Hematopoietic multipotent progenitor cell treated with erythropoietin and hydrocortisone succinate and interleukin-3 and kit ligand, for 4 days (in vitro differentiated cells): ENCODE results near the gene ZNF532.
"Not testable (repeated sequence)": the region's sequence is repeated elsewhere in the genome, so short reads cannot be mapped to it uniquely, and the experiment has no call there.

ENCODE experiments used
- DNase-seq: peaks from one replicate; pipeline ENCODE4 v3.0.0-alpha.2; 2015

The ZNF532 gene

DNA sequence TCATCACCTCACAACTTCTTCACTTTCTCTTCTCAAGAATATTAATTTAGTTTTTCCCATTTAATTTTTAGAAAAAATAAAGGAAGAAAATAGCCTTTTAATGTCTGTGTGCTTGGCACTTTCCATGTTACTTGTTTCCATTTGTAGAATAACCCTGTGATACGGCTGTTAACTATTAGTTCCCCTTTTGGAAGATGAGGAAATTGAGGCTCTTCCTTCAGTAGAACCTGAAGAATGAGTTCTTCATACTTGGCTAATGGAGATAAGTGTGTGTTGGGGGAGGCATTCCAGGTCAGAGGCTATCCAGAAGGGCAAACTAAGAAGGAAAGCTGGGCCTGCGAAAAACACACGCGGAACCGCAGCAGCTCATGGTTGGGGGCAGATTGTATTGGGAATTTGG is 38.3 kb downstream of the ZNF532 start:
- peak; percentile 32 for DNase-seq

DNA sequence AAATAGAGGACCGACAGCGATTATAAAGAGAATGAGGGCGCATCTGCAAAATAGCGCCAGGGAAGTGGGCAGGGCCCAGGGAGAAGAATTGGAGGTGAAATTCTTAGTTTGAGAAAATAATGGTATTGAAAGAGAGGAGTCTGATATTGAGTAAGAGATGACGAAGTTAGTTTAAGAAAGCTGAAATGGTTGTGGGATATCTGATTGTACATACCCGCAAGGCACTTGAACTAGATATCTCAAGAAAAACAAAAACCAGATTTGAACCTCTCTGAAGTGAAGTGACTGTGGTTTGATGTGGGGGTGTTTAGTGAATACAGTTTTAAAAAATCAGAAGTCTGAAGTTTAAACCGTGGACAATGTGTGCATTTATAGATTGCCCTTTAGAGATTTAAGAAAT is 38.9 kb downstream of the ZNF532 start:
- DNase-seq: no peak

DNA sequence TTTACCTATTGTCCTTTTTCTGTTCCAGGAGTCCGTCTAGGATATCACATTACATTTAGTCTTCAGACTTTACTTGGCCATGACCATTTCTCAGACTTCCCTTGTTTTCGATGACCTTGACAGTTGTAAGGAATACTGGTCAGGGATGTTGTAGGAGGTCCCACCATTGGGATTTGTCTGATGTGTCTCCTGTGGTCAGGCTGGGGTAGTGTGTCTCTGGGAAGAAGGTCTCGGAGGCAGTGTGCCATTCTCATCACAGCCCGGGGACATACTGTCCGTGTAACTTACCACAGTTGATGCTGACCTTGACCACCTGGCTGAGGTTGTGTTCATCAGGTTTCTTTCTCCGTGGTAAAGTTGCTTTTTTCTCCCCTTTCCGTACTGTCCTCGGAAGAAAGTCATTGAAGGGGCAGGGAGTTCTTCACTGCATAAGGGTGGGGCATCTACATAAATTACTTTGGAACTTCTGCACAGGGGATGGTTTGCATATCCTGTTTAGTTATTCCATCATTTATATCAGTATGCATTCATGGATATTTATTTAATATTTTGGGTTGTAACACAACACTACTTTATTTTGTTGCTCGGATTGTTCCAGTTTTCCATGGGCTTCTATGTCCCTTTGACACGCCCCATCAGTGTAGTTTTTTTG is 41.2 kb downstream of the ZNF532 start:
- no peak for DNase-seq

DNA sequence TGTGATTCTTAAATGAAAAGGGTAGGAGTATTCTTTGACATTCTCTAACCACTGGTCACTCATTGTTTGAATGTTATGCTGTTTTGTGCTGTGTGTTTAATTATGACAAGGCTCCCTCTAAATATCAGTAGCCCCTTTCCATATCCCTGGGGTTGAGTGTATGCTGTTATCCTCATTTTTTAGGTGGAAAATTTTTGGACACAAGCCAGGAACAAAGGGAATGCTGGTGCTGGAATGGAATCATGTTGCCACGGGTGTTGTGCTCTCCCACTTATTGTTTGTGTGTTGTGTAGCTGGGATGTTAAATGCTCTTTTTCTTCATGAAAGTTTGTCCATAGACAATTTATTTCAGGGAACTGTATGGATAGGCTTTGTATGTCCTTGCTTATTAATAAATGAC is 43.3 kb downstream of the ZNF532 start:
- no peak for DNase-seq

DNA sequence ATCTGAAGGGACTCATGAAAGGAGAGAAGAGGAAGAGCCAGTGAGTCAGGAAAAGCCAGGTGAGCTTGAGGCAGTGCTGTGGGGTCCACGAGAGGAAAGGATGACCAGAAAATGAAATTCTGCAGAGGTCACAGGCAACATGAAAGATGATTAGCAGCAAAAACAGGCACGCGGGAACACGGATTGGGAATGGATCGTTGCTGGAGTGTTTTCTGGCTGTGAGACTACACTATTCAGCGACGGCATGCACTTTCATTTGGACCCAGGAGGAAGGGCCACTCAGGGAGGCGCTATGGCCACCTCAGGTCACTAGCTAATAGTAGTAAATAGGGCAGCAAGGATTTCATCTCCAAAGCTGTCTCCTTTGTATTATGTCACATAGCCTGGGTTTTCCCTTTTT is 44.8 kb downstream of the ZNF532 start:
- DNase-seq: no peak

DNA sequence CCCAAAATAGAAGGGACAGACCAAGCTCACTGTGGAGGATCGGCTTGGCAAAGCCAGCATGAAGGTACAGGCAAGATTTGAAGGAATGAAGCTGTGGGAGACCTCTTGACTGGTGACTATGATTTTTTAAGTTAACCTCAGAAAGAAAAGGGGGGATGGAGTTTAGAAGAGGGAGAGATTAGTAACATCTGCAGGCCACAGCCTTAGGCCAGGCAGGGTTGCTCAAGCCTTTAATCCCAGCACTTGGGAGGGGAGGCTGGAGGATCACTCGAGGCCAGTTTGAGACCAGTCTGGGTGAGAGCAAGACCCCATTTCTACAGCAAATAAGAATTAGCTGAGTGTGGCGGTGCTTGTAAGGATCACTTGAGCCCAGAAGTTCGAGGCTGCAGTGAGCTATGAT is 46.6 kb downstream of the ZNF532 start:
- no peak for DNase-seq

DNA sequence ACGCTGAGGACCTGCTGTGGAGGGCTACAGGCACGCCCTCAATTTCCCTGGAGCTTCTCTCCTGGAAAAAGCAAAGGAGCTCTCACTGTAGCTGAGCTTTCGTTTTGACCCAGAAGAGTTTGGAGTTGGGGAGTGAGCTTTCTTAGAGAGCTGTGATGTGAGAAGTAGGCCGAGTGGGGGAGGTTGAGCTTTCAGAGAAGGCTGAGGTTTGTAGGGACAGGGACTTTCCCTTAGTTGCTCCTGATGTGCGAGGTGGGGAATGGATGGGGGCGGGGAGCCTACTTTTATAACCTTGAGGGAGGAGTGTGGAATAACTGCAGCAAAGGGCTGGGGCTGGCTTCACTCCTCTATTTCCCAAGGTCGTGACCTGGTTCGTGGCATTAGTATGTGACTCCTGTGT is 47.1 kb downstream of the ZNF532 start:
- no peak for DNase-seq

DNA sequence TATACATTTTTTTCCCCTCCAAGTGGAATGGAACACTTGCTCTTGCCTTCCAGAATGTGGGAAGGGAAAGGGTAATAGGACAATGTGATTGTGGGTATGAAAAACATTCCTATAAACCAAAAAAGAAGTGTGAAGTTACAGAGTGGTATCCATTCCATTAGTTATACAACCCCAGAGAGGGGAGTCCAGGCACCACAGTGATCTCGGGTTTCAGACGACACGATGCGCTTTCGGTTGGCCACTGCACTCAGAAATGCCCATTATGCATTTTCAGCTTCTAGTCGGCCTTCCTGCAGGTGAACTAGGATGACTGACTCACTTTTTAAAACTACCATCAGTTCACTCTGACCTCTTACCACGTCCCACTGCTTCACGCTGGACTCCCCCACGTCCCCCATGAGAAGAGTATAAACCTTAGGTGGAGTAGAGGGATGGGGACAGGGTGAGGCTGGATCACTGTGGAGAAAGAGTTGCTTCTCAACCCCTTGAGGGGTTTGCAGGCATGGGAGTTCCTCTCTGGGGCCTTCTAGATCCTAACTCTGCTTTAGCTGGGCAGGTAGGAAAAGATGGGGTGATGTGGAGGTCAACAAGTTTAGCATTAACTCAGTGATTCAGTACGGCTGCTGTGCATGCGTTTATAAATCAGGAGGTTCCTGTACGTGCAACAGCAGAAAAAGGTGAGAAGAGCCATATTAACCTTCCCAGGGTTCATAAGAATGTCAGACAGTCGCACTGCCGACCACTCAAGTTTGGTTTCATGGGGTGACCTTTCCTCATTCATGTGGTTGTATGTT is 50.5 kb downstream of the ZNF532 start:
- DNase-seq: no peak

DNA sequence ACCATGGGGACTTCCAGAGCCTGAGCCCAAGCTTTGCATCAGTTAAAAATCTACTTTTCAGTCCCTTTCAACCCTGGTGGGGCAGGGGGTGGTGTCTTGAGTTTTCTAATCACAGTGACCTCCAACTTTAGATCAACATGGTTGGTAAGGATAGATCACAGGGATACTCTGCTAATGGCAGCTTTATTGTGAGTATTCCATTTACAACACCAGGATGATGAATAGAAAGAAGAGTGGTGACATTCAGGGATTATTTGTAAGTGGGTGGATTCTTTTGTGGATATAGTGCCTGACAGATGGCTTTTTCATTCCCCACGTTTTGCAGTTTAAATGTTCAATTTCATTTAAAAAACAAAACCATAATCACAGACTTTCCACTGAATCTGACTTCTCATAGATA is 51.3 kb downstream of the ZNF532 start:
- no peak for DNase-seq

DNA sequence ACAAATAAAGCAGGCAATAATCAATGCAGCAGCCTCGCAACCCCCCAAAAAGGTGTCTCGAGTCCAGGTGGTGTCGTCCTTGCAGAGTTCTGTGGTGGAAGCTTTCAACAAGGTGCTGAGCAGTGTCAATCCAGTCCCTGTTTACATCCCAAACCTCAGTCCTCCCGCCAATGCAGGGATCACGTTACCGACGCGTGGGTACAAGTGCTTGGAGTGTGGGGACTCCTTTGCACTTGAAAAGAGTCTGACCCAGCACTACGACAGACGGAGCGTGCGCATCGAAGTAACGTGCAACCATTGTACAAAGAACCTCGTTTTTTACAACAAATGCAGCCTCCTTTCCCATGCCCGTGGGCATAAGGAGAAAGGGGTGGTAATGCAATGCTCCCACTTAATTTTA is 55.3 kb downstream of the ZNF532 start:
- DNase-seq: not testable (repeated sequence)

DNA sequence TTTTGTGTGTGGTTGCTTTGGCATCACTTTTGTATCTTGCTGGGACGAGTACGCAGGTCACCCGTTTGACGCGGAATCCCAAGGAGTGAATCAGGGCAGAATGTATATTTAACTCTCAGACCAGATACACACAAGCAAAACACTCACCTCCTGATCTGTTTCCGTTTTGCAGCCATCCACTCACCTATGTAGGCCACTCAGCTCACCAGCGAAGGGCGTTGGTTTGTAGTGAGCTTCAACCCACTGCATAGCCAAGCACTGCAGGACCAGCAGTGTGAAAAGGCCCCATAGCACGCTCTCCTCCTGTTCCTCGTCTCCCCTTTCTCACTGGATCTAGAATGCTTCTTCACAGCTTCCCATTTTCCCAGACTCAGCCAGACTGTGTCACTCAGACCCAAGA is 58.3 kb downstream of the ZNF532 start:
- DNase-seq: no peak

DNA sequence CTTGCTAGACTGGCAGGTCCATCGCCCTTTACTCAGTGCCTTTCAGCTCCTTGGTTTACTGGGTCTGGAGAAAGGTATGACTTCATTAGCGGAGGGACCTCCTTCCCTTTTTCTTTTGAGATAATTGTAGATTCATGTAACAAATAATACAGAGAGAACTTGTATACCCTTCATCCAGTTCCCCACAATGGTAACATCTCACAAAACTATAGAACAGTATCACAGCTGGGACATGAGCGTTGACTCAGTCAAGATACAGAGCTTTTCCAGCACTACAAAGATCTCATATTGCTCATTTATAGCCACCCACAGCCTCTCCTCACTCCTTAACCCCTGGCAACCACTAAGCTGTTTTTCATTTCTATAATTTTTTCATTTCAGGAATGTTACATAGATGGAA is 59.8 kb downstream of the ZNF532 start:
- no peak for DNase-seq

DNA sequence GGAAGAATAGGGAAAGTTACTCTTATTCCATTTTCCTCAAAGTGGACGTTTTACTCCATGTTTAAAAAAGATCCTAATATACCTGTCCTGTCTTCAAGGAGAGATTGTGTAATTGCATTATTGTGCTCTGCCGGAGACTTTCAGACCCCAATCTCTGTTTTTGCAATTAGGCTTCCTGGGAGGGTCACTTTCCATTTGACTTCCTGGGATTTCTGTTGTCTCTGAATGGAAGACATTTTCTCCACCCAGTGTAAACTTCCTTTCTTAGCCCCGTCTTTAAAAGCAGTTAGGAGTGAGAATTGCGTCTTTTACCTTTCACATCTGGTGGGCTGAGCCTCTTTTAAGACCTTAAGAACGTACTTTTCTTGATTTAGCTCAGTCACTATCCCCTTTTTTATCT is 63.0 kb downstream of the ZNF532 start:
- DNase-seq: no peak

DNA sequence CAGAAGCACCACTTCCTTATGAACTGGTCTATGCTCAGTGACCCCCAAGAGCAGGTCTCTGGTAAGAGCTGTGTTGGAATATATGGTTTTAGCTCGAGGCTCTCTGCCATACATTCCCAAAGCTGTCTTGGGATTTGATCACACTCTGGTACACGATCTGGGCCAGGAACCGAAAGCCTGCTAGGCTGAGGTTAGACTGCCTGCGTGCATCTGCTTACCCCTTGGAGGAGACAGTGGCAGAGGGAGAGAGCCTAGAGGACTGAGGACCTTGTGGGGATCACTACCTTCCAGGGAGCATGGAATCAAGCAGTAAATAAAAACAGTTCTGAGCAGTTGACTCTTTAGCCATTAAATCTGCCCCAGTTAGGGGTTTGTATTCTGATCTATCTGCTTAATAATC is 63.7 kb downstream of the ZNF532 start:
- no peak for DNase-seq

DNA sequence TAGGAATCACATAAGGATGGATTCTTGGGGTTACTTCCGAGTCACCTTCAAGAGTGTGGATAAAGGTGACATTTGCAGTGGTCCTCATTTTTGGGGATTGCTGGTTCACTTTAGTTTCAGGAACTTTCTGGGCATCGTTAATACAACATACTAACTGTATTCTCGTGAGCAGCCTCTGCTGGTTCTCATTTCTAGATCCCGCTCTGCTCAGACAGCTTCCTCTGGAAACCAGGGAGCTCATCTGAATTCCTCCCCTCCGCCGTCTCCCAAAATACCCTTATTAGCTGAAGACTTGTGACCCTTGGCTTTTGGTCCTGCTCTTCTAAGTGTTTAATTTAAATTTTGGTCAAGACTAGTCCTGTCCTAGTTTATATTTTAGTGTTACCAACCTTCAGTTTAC is 64.5 kb downstream of the ZNF532 start:
- no peak for DNase-seq

DNA sequence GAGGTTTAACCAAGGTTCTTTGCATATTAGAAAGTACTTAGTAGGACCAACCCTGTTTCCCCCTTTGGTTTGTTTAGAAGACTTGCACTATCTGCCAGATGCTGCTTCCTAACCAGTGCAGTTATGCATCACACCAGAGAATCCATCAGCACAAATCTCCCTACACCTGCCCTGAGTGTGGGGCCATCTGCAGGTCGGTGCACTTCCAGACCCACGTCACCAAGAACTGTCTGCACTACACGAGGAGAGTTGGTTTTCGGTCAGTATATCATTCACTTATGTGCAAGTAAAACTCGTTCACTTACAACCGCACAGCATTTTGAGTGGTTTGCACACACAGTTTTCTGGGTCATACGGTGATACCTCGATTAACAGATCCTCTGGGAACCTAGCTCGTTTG is 69.7 kb downstream of the ZNF532 start:
- no peak for DNase-seq

DNA sequence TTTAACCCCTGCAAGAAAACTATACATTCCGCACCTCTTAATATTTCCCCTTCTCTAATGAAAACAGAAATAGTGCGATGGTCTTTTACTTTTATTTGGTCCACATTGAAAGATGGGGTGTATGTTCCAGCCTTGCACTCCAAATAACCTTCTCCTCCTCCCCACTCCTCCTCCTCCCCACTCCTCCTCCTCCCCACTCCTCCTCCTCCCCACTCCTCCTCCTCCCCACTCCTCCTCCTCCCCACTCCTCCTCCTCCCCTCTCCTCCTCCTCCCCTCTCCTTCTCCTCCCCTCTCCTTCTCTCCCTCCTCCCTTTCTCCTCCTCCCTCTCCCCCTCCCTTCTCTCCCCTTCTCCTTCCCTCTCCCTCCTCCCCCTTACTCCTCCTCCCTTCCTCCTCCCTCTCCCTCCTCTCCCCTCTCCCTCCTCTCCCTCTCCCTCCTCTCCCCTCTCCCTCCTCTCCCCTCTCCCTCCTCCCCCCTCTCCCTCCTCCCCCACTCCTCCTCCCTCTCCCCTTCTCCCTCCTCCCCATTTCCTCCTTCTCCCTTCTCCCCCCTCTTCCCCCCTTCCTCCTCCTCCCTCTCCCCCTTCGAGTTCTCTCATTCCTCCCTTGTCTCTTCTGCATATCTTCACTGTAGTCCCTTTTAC is 70.4 kb downstream of the ZNF532 start:
- DNase-seq: no peak

DNA sequence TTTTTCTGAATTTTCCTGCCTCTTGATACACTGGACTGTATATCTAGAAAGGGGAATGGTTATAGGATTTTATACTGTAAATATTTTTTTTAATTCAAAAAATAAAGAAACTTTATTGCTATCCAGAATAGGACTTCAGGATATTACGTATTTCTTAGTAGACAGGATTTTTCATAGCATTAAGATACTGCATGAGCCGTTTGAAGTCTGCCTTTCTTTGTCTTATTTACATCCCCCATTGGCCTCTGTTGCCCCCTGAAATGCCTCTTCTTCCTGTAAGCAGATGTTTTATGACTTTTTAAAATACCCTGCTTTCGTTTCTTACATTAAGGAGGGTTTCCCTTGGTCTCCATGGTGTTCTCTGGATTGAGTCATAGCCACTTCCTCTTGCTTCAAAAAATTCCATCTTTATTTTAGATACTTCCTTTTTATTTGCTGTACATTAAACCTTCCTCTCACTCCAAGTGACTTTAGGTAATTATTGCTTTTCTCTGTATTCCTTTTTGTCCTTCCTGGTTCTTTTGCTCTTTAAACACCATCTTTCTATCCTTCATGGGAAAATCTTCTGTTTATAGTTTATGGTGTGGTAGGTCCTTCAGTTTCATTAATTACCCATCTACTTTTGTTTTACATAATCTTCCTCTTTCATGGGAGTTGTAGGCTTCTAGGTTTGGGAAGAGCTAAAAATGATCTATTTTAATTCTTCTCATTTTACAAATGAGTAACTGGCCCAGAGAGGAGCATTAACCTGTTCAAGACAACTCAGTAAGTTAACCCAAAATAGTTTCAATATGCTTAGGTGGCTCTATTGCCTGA is 72.6 kb downstream of the ZNF532 start:
- peak; percentile 34 for DNase-seq

DNA sequence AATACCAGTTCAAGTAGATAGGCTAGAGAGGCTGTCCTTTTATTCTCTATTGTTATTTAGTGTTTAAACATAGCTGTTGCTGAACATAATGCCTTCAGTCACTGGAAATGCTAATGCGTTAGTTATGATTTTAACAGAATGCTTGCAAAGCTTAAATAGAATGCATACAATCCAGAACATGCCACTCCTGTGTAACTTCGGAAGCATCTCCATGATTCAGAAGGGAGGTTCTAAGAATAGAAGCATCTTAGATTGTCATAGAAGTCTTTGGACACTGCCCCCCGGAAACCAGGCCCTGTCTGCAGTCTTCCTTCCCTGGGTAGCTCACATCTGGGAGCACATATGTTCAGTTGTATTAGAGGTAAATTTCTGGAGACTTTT is 73.2 kb downstream of the ZNF532 start:
- no peak for DNase-seq

DNA sequence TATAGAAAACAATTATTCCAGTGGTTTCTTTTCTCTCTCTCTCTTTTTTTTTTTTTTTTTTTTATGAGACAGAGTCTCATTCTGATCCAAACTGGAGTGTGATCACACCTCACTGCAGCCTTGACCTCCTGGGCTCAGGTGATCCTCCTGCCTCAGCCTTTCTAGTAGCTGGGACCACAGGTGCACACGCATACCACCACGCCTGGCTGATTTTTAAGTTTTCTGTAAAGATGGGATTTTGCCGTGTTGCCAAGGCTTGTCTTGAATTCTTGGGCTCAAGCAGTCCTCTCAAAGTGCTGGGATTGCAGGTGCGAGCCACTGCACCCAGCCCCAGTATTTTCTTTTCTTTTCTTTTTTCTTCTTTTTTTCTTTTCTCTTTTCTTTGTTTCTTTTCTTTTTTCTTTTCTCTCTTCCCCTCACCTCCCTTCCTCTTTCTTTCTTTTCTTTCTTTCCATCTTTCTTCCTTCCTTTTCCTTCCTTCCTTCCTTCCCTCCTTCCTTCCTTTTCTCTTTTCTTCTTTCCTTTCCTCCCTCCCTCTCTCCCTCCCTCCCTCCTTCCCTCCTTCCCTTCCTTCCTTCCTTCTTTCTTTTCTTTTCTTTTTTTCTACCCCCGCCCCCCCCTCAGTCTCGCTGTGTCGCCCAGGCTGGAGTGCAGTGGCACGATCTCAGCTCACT is 76.9 kb downstream of the ZNF532 start:
- no peak for DNase-seq

DNA sequence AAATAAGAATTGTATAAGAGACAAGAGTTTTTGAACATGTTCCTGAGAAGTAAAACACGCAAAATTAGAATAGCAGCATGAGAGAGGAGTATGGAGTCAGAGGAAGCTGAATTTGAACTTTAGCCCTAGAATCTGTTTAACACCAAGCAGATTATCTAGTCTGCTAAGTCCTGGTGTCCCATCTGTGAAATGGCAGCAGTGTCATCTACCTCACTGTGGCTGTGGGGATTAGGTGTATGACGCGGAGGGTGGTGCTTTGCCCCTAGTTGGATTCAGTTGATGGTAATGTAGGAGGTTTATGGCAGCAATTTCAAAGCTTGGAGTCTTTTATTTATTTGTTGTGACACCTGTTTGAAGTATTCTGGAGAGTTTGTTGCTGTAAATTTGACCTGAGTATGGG is 79.2 kb downstream of the ZNF532 start:
- no peak for DNase-seq

DNA sequence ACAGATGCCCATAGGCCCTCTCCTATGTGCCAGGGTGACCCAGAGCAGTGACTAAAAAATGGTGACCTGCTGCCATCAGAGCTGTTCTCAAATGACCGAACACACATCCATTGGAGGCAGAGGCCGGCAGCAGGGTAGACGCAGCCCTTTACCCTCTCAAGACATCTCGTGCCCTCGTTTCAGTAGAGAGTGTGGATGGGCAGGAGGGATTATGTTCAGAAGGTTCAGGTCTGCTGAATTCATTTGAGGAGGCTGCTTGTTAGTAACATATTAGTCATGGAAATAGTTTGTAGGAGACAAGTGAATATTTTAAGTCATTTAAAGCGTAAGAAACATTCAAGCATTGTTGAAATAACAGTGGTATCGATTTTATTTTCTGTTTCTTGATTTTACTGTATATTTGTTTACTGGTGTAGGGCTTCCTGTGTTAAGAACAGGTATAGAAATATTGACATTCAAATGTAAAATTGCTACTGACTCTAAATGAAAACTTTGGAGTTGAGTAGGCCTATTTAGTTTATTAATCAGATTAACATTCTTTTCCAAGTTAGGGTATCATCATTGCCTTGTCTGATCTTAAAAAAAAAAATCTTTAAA is 82.6 kb downstream of the ZNF532 start:
- DNase-seq: no peak

DNA sequence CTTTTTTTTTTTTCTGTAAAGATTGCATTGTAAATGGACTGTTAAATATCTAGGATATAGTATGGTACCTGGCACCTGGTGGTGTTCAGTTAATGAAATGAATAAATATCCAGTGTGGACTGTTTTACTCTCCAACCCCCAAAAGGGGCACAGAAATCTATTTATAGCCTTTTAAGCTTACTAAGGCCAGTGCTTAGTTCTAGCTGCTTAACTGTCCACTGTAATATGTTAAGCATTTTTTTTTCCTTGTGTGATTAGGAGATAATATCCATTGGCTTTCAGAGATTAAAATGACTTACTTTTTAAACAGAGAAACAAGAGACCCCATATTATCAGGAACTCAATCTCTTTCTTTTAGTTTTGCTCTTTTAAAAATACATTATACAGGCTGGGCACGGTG is 84.4 kb downstream of the ZNF532 start:
- DNase-seq: no peak
